ENCODE results near the gene MFAP4.

Gene MFAP4

GRCh38 chr17:19384723-19385391 is 2.1 kb downstream of the MFAP4 start:
- peak in 1 of 2 donors; percentile 23 for DNase-seq

GRCh38 chr17:19383681-19384470 is 3.1 kb downstream of the MFAP4 start:
- DNase-seq: no peak

- no peak for DNase-seq
These were observed 4.2 kb downstream of the MFAP4 start for GRCh38 chr17:19382531-19383444.

GRCh38 chr17:19381741-19382444 is 5.1 kb downstream of the MFAP4 start:
- no peak for DNase-seq

- no peak for DNase-seq
These were observed 5.6 kb downstream of the MFAP4 start for GRCh38 chr17:19381361-19381740.

GRCh38 chr17:19380481-19381301 is 6.3 kb downstream of the MFAP4 start:
- DNase-seq: peak in 1 of 2 donors; percentile 7

- DNase-seq: no peak
These were observed 7.5 kb downstream of the MFAP4 start for GRCh38 chr17:19379361-19380065.

- no peak for DNase-seq
These were observed 8.3 kb downstream of the MFAP4 start, which contains the start of gene MAPK7 for GRCh38 chr17:19378416-19379360. TSS of gene MAPK7 (plus strand) at chr17:19378498. CDS start at chr17:19378901, 403 bp downstream.

GRCh38 chr17:19377602-19378415 is 9.2 kb downstream of the MFAP4 start:
- peak; percentile 97 to 98 for DNase-seq

GRCh38 chr17:19376811-19377210 is 10.2 kb downstream of the MFAP4 start:
- DNase-seq: peak in 1 of 2 donors; percentile 25

GRCh38 chr17:19375732-19376131 is 11.3 kb downstream of the MFAP4 start:
- no peak for DNase-seq

GRCh38 chr17:19374136-19374535 is 12.9 kb downstream of the MFAP4 start:
- no peak for DNase-seq

- DNase-seq: no peak
These were observed 14.0 kb downstream of the MFAP4 start for GRCh38 chr17:19372866-19373504.

- DNase-seq: no peak
These were observed 14.6 kb downstream of the MFAP4 start for GRCh38 chr17:19372439-19372838.

- DNase-seq: no peak
These were observed 15.0 kb downstream of the MFAP4 start for GRCh38 chr17:19372011-19372370.

GRCh38 chr17:19371259-19372010 is 15.6 kb downstream of the MFAP4 start:
- DNase-seq: peak in 1 of 2 donors; percentile 9

GRCh38 chr17:19370493-19370960 is 16.5 kb downstream of the MFAP4 start:
- peak; percentile 34 to 63 for DNase-seq
